Activated T-helper 1 cell treated with Interleukin-2 at 50 U/mL for 16 hours (primary cell): ENCODE measurements around the gene RFTN1.

Experiments used
- DNase-seq: peaks from one replicate; pipeline ENCODE4 v3.0.0-alpha.2; 2020; ENCODE audit warnings: low read depth

RFTN1 gene

GRCh38 chr3:16513141-16514020 lies at the start of gene RFTN1:
TSS of gene RFTN1 (minus strand) at chr3:16513699. CDS start at chr3:16493869, 19,830 bp downstream.
- peak; percentile 24 for DNase-seq

- DNase-seq: no peak
These were observed 46.3 kb upstream of the RFTN1 start for GRCh38 chr3:16559653-16560365.

- DNase-seq: no peak
These were observed 40.6 kb upstream of the RFTN1 start for GRCh38 chr3:16554126-16554525.

GRCh38 chr3:16552757-16553156 lies 39.3 kb upstream of the RFTN1 start:
- DNase-seq: no peak

- no peak for DNase-seq
These were observed 38.0 kb upstream of the RFTN1 start for GRCh38 chr3:16551342-16551976.

GRCh38 chr3:16550676-16551341 lies 37.3 kb upstream of the RFTN1 start:
- peak; percentile 44 for DNase-seq

- no peak for DNase-seq
These were observed 36.8 kb upstream of the RFTN1 start for GRCh38 chr3:16550305-16550675.

GRCh38 chr3:16548721-16549120 lies 35.2 kb upstream of the RFTN1 start:
- DNase-seq: no peak

- no peak for DNase-seq
These were observed 34.3 kb upstream of the RFTN1 start for GRCh38 chr3:16547561-16548357.

- DNase-seq: no peak
These were observed 32.9 kb upstream of the RFTN1 start for GRCh38 chr3:16546186-16547010.

GRCh38 chr3:16545413-16546185 lies 32.1 kb upstream of the RFTN1 start:
- no peak for DNase-seq

- DNase-seq: no peak
These were observed 29.9 kb upstream of the RFTN1 start for GRCh38 chr3:16543242-16543864.

GRCh38 chr3:16538507-16538906 lies 25.0 kb upstream of the RFTN1 start:
- DNase-seq: no peak

GRCh38 chr3:16536996-16537395 lies 23.5 kb upstream of the RFTN1 start:
- no peak for DNase-seq

GRCh38 chr3:16536344-16536663 lies 22.8 kb upstream of the RFTN1 start:
- no peak for DNase-seq

GRCh38 chr3:16534640-16535262 lies 21.3 kb upstream of the RFTN1 start:
- no peak for DNase-seq

- DNase-seq: no peak
These were observed 20.6 kb upstream of the RFTN1 start for GRCh38 chr3:16533928-16534574.

GRCh38 chr3:16529264-16529663 lies 15.8 kb upstream of the RFTN1 start:
- DNase-seq: no peak
